GM19372 (cell line): ENCODE data around the gene CPED1.

Experiments used
- ATAC-seq: cut with Tn5 transposase; IDR thresholded peaks from one replicate; pipeline ENCODE4 v1.9.1; 2021; ENCODE audit warnings: mild to moderate bottlenecking, low read depth, moderate library complexity; ENCODE audit not compliant: unreplicated experiment

Gene CPED1

GRCh38 chr7:121330053-121330833 is 341.7 kb downstream of the CPED1 start:
- ATAC-seq: peak; percentile 35

- ATAC-seq: no peak
Measured at GRCh38 chr7:121331048-121331447, 342.5 kb downstream of the CPED1 start.

- ATAC-seq: no peak
Measured at GRCh38 chr7:121331574-121331973, 343.1 kb downstream of the CPED1 start.

DNA sequence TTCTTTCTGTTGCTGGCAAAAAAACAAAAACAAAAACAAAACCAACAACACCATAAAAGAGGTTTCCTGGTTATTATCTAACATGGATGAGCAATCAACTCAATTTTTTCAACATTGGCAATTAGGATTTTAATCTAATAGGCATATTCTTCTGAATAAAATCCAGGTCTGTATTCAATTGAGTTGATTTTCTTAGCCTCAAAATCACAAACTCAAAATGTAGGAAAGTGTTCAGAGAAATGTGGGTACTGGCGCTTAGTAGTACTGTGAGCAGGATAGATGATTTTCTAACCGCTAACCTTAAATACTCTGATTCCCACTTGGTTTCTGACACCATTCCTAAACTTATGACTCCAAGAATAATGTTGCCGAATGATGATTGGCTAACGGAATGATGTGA is 345.9 kb downstream of the CPED1 start:
- ATAC-seq: no peak

- ATAC-seq: no peak
Measured at GRCh38 chr7:121334875-121335648, 346.6 kb downstream of the CPED1 start.

- no peak for ATAC-seq
Measured at GRCh38 chr7:121336579-121336978, 348.1 kb downstream of the CPED1 start.

GRCh38 chr7:121337398-121337797 is 348.9 kb downstream of the CPED1 start:
- ATAC-seq: no peak

GRCh38 chr7:121339082-121339481 is 350.6 kb downstream of the CPED1 start:
- ATAC-seq: no peak

DNA sequence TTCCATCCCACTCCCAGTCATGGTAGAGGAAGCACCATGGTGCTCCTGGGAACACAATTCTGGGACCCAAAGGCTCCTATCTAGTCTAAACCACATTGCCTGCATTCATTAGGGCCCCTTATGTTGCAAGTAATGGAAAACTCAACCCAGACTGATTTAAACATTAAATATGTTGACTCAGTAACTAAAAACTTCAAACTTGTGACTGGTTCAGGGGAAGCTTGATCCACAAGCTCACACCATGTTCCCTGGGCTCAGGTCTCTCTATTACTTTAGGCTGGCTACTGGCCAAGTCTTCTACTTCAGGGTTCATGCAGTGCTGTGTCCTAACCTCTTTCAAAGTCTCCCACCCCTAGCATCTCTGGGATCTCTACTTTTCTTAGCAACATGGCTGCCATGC is 353.4 kb downstream of the CPED1 start:
- no peak for ATAC-seq

DNA sequence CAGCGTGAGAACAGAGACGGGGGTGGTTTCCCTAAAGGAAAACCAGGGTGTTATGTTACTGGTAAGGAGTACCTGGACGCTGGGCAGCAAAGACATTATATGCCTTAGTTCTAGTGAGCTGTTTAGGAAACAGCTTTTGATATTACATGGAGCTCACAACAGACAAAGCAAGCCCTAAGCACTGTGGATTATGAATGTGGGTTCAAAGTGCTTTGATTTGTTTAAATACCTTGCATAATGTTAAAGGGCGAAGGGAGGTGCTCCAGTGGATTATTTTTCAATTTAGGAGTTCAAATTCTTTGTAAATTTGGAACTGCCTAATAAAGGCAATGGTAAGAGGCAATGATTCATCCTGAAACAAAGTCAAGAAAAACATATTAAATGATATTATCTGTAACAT is 354.1 kb downstream of the CPED1 start:
- ATAC-seq: no peak

GRCh38 chr7:121343302-121343701 is 354.8 kb downstream of the CPED1 start:
- no peak for ATAC-seq

DNA sequence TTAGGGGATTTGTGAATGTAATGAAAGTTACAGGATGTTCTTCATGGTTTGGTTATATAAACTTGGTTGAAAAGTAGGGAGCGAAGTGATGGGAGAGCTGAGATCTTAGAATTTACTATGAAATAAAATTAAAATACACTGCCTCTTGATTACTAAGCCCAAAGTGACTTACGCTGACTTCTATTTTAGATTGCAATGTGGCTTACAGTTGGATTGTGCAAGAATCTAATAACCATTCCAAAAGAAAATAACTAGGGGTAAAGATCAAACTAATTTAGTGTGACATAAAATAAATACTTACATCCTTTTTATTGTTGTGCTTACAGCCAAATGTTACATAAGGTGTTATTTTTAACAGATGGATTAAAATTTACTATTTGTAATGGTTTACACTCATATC is 355.6 kb downstream of the CPED1 start:
- no peak for ATAC-seq

- no peak for ATAC-seq
Measured at GRCh38 chr7:121344497-121344896, 356.0 kb downstream of the CPED1 start.
